H1 (cell line): ENCODE results near the gene NELFA. TPM values are rescaled to one million over a fixed set of nuclear protein-coding genes. Genes with fewer than 3 reads are reported as not detected.

Experiments used
- CHD1 ChIP-seq: IDR thresholded peaks from 2 replicates; pipeline ENCODE4 v1.6.1; 2012; ENCODE audit warnings: low read depth, low read length, improper control_type of control experiment
- CREB1 ChIP-seq: IDR thresholded peaks from 2 replicates; pipeline ENCODE4 v1.6.1; 2012; ENCODE audit warnings: inconsistent platforms
- GABPA ChIP-seq: IDR thresholded peaks from 2 replicates; pipeline ENCODE4 v1.6.1; 2011; ENCODE audit warnings: mild to moderate bottlenecking, low read length, moderate library complexity, borderline replicate concordance; ENCODE audit not compliant: insufficient read depth
- KDM5A ChIP-seq: fragments of 200-600 bp; IDR thresholded peaks from 2 replicates; pipeline ENCODE4 v1.7.1; 2012; ENCODE audit warnings: mild to moderate bottlenecking, low read length, inconsistent platforms, mixed read lengths
- MAFK ChIP-seq: IDR thresholded peaks from 2 replicates; pipeline ENCODE4 v1.6.1; 2012; ENCODE audit warnings: low read depth, mild to moderate bottlenecking, improper control_type of control experiment, low read length
- POLR2AphosphoS5 ChIP-seq: IDR thresholded peaks from 2 replicates; pipeline ENCODE4 v1.6.1; 2011; ENCODE audit warnings: low read depth, low read length
- RAD21 ChIP-seq, 2 experiments: IDR thresholded peaks in 1 of 2; conservative IDR thresholded peaks in 1 of 2; 2 replicates each; pipeline ENCODE4 v1.6.1; 2011; ENCODE audit warnings: low read depth in 2 of 2, low read length in 2 of 2, improper control_type of control experiment in 1 of 2, inconsistent platforms in 1 of 2, mild to moderate bottlenecking in 1 of 2, moderate library complexity in 1 of 2
- RBBP5 ChIP-seq: IDR thresholded peaks from 2 replicates; pipeline ENCODE4 v1.7.1; 2012; ENCODE audit warnings: low read depth, mild to moderate bottlenecking, inconsistent platforms, low read length, moderate library complexity, borderline replicate concordance
- RFX5 ChIP-seq: IDR thresholded peaks from 2 replicates; pipeline ENCODE4 v1.6.1; 2011; ENCODE audit warnings: low read depth, low read length, improper control_type of control experiment, borderline replicate concordance
- TAF1 ChIP-seq: IDR thresholded peaks from 2 replicates; pipeline ENCODE4 v1.6.1; 2011; ENCODE audit warnings: mild to moderate bottlenecking, low read depth, low read length
- TBP ChIP-seq: IDR thresholded peaks from 2 replicates; pipeline ENCODE4 v1.6.1; 2011; ENCODE audit warnings: low read depth, low read length, improper control_type of control experiment
- ZNF274 ChIP-seq: IDR thresholded peaks from 2 replicates; pipeline ENCODE4 v1.7.0; 2012; ENCODE audit warnings: low read length, borderline replicate concordance; ENCODE audit errors: extremely low read depth
- polyA plus RNA-seq, 7 experiments: library from polyadenylated mRNA; depleted of rRNA in 3 of 7; stranded (reverse) in 5 of 7; unstranded in 2 of 7; fragments of >200 nt in 5 of 7; fragments of 200-250 nt in 2 of 7; gene quantifications; 1 replicate in 5 of 7; 2 replicates in 1 of 7; 4 replicates in 1 of 7; pipeline versions ENCODE4 v1.2.1 to v1.2.3, GENCODE V29; 2011 to 2013; ENCODE audit warnings: missing spikeins in 2 of 7, mixed read lengths in 2 of 7
- total RNA-seq: library from RNA; stranded (reverse); fragmentation: NEBNext Ultra II Directional; extraction: Animal tissue kit (Norgen Biotek cat#: 25700); gene quantifications from 2 replicates; pipeline ENCODE4 v1.2.1, GENCODE V29; 2021
- TF ChIP-seq, protein P1 (sequence below): fragments of 300-600 bp; sonication (generic); IDR thresholded peaks from 2 replicates; pipeline ENCODE4 v1.7.1; 2012; ENCODE audit warnings: low read length, moderate library complexity, mild to moderate bottlenecking, inconsistent platforms; ENCODE audit not compliant: insufficient replicate concordance

The NELFA gene
- total and polyA plus RNA-seq, 2 of the 8 experiments (the other 6 are each of a cell fraction or from before 2014, with no cell fraction given), result 41.8 to 57.5 TPM

DNA sequence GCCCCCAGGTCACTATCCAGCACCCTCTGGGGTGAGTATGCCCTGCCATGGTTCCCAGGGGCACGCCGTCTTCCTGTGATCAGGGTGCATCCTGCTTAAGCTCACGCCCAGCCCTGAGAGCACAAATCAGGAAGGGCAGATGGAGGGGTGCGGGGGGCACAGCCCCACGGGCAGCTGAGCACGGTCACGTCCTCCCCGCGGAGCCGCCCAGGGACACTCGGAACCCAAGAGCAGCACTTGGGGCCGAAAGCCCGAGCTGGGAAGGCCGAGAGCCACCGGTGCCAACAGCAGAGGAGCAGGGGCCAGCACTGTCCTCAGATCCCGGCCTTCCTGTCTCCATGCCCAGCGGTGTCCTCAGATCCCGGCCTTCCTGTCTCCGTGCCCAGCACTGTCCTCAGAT is 21.5 kb downstream of the NELFA start (continued):
- TF ChIP-seq, protein P1, sequence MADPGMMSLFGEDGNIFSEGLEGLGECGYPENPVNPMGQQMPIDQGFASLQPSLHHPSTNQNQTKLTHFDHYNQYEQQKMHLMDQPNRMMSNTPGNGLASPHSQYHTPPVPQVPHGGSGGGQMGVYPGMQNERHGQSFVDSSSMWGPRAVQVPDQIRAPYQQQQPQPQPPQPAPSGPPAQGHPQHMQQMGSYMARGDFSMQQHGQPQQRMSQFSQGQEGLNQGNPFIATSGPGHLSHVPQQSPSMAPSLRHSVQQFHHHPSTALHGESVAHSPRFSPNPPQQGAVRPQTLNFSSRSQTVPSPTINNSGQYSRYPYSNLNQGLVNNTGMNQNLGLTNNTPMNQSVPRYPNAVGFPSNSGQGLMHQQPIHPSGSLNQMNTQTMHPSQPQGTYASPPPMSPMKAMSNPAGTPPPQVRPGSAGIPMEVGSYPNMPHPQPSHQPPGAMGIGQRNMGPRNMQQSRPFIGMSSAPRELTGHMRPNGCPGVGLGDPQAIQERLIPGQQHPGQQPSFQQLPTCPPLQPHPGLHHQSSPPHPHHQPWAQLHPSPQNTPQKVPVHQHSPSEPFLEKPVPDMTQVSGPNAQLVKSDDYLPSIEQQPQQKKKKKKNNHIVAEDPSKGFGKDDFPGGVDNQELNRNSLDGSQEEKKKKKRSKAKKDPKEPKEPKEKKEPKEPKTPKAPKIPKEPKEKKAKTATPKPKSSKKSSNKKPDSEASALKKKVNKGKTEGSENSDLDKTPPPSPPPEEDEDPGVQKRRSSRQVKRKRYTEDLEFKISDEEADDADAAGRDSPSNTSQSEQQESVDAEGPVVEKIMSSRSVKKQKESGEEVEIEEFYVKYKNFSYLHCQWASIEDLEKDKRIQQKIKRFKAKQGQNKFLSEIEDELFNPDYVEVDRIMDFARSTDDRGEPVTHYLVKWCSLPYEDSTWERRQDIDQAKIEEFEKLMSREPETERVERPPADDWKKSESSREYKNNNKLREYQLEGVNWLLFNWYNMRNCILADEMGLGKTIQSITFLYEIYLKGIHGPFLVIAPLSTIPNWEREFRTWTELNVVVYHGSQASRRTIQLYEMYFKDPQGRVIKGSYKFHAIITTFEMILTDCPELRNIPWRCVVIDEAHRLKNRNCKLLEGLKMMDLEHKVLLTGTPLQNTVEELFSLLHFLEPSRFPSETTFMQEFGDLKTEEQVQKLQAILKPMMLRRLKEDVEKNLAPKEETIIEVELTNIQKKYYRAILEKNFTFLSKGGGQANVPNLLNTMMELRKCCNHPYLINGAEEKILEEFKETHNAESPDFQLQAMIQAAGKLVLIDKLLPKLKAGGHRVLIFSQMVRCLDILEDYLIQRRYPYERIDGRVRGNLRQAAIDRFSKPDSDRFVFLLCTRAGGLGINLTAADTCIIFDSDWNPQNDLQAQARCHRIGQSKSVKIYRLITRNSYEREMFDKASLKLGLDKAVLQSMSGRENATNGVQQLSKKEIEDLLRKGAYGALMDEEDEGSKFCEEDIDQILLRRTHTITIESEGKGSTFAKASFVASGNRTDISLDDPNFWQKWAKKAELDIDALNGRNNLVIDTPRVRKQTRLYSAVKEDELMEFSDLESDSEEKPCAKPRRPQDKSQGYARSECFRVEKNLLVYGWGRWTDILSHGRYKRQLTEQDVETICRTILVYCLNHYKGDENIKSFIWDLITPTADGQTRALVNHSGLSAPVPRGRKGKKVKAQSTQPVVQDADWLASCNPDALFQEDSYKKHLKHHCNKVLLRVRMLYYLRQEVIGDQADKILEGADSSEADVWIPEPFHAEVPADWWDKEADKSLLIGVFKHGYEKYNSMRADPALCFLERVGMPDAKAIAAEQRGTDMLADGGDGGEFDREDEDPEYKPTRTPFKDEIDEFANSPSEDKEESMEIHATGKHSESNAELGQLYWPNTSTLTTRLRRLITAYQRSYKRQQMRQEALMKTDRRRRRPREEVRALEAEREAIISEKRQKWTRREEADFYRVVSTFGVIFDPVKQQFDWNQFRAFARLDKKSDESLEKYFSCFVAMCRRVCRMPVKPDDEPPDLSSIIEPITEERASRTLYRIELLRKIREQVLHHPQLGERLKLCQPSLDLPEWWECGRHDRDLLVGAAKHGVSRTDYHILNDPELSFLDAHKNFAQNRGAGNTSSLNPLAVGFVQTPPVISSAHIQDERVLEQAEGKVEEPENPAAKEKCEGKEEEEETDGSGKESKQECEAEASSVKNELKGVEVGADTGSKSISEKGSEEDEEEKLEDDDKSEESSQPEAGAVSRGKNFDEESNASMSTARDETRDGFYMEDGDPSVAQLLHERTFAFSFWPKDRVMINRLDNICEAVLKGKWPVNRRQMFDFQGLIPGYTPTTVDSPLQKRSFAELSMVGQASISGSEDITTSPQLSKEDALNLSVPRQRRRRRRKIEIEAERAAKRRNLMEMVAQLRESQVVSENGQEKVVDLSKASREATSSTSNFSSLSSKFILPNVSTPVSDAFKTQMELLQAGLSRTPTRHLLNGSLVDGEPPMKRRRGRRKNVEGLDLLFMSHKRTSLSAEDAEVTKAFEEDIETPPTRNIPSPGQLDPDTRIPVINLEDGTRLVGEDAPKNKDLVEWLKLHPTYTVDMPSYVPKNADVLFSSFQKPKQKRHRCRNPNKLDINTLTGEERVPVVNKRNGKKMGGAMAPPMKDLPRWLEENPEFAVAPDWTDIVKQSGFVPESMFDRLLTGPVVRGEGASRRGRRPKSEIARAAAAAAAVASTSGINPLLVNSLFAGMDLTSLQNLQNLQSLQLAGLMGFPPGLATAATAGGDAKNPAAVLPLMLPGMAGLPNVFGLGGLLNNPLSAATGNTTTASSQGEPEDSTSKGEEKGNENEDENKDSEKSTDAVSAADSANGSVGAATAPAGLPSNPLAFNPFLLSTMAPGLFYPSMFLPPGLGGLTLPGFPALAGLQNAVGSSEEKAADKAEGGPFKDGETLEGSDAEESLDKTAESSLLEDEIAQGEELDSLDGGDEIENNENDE, result no peak
- TF ChIP-seq TAF1 (no peak), ZNF274 (no peak), CHD1 (no peak), GABPA (no peak), TBP (no peak), MAFK (no peak), KDM5A (no peak), POLR2AphosphoS5 (no peak), RAD21 (IDR thresholded peaks at IDR 0.05 in 1 of 2, conservative IDR thresholded peaks at IDR 0.05 in 1 of 2; ENCODE audit: low read depth in 2 of 2, low read length in 2 of 2) (no peak), CREB1 (no peak), RBBP5 (no peak), RFX5 (no peak)
